HCT116 (cell line): ENCODE results near the gene ABCA9. TPM values are rescaled to one million over a fixed set of nuclear protein-coding genes. Genes with fewer than 3 reads are reported as not detected.

Experiments used
- ATAC-seq: fragments of 200-7000 bp; cut with Tn5 transposase; 2 replicates; pipeline ENCODE4 v1.9.1; 2020; ENCODE audit warnings: mild to moderate bottlenecking, moderate library complexity
- BruUV-seq: library from RNA; stranded (reverse); fragments of 400-500 nt; replicated peaks from 2 replicates; lab custom pipeline; 2021; lab: Mats Ljungman, UMichigan
- CTCF ChIA-PET: fragments of 300-600 bp; sonication (Branson Sonifier 250); formaldehyde crosslinking; loops from one replicate; lab custom pipeline; 2021; ENCODE audit warnings: antibody characterized with exemption; lab: Charles Lee
- POLR2A ChIA-PET: fragments of 300-600, 350-600 bp; sonication (Branson Sonifier 250); formaldehyde crosslinking; loops from one replicate; lab custom pipeline; 2021; ENCODE audit warnings: antibody characterized with exemption; lab: Charles Lee
- RAD21 ChIA-PET, 2 experiments: fragments of 300-600 bp; sonication (Branson Sonifier 250); formaldehyde crosslinking; loops; one replicate each; lab custom pipeline; 2023; ENCODE audit warnings: low total read pairs in 2 of 2; ENCODE audit not compliant: uncharacterized antibody in 2 of 2, unreplicated experiment in 2 of 2, low non-redundant PET in 1 of 2; lab: Charles Lee
- DNase-seq: peaks from one replicate; pipeline ENCODE4 v3.0.0-alpha.2; 2010; ENCODE audit warnings: low read depth, low spot score
- H2AFZ ChIP-seq: fragments of 200-600 bp; shearing (Covaris generic), sonication (generic); 2 replicates; pipeline ENCODE4 v1.6.1; 2017; ENCODE audit warnings: low read depth, mixed run types, mixed read lengths, antibody characterized with exemption, low read length; ENCODE audit not compliant: poor library complexity, severe bottlenecking
- H3K27ac ChIP-seq: 2 replicates; pipeline ENCODE4 v1.5.1; 2012; ENCODE audit warnings: low read depth, low read length
- H3K27me3 ChIP-seq: fragments of 200-600 bp; sonication (generic); 2 replicates; pipeline ENCODE4 v1.6.1; 2016; ENCODE audit warnings: mixed run types, low read length, mixed read lengths; ENCODE audit not compliant: insufficient read depth
- H3K36me3 ChIP-seq, 2 experiments: fragments of 200-500 bp in 1 of 2; fragments of 200-600 bp in 1 of 2; sonication (Bioruptor generic) in 1 of 2; sonication (generic) in 1 of 2; 2 replicates each; pipeline versions ENCODE4 v1.5.1 to v1.6.1; 2014 to 2016; ENCODE audit warnings: low read length in 2 of 2, inconsistent platforms in 1 of 2, mixed read lengths in 1 of 2, mixed run types in 1 of 2; ENCODE audit not compliant: insufficient read depth in 2 of 2, control insufficient read depth in 1 of 2
- H3K4me1 ChIP-seq, 2 experiments: fragments of 200-600 bp in 1 of 2; sonication (generic) in 1 of 2; 2 replicates each; pipeline versions ENCODE4 v1.5.1 to v1.6.1; 2012 to 2017; ENCODE audit warnings: low read length in 2 of 2, inconsistent platforms in 1 of 2, mild to moderate bottlenecking in 1 of 2, mixed read lengths in 1 of 2, mixed run types in 1 of 2, moderate library complexity in 1 of 2; ENCODE audit not compliant: insufficient read depth in 2 of 2, control insufficient read depth in 1 of 2
- H3K4me2 ChIP-seq: fragments of 200-600 bp; sonication (generic); 2 replicates; pipeline ENCODE4 v1.6.1; 2017; ENCODE audit warnings: mixed run types, low read length, mixed read lengths
- H3K4me3 ChIP-seq, 2 experiments: fragments of 200-600 bp in 1 of 2; sonication (generic) in 1 of 2; replicated peaks in 1 of 2; 2 replicates each; pipeline ENCODE4 v1.5.1; 2011 to 2016; ENCODE audit warnings: low read length in 2 of 2, control low read depth in 1 of 2, low read depth in 1 of 2, mild to moderate bottlenecking in 1 of 2, mixed read lengths in 1 of 2, mixed run types in 1 of 2
- H3K79me2 ChIP-seq: fragments of 200-600 bp; sonication (generic); 2 replicates; pipeline ENCODE4 v1.6.1; 2017; ENCODE audit warnings: mild to moderate bottlenecking, mixed run types, low read length, moderate library complexity, mixed read lengths; ENCODE audit not compliant: insufficient read depth
- H3K9ac ChIP-seq: fragments of 200-600 bp; sonication (generic); 2 replicates; pipeline ENCODE4 v1.6.1; 2016; ENCODE audit warnings: low read length, mixed read lengths
- H3K9me2 ChIP-seq: fragments of 200-600 bp; sonication (generic), shearing (Covaris generic); 2 replicates; pipeline ENCODE4 v1.6.1; 2017; ENCODE audit warnings: mixed run types, mild to moderate bottlenecking, moderate library complexity; ENCODE audit not compliant: insufficient read depth
- H3K9me3 ChIP-seq, 2 experiments: fragments of 200-500 bp in 1 of 2; fragments of 200-600 bp in 1 of 2; sonication (Bioruptor generic) in 1 of 2; sonication (generic) in 1 of 2; 2 replicates each; pipeline ENCODE4 v1.6.1; 2014 to 2017; ENCODE audit warnings: low read length in 2 of 2, mixed read lengths in 2 of 2, inconsistent platforms in 1 of 2, low read depth in 1 of 2, mild to moderate bottlenecking in 1 of 2, mixed run types in 1 of 2, moderate library complexity in 1 of 2; ENCODE audit not compliant: control insufficient read depth in 1 of 2, insufficient read depth in 1 of 2
- H4K20me1 ChIP-seq: fragments of 200-600 bp; sonication (generic), shearing (Covaris generic); 2 replicates; pipeline ENCODE4 v1.6.1; 2017; ENCODE audit warnings: mixed run types, mild to moderate bottlenecking, moderate library complexity; ENCODE audit not compliant: insufficient read depth
- CBX3 ChIP-seq: IDR thresholded peaks from 2 replicates; pipeline ENCODE4 v1.6.1; 2012; ENCODE audit warnings: low read depth
- CEBPB ChIP-seq: IDR thresholded peaks from 2 replicates; pipeline ENCODE4 v1.6.1; 2012; ENCODE audit warnings: low read depth
- EZH2 ChIP-seq: fragments of 200-600 bp; sonication (generic); IDR thresholded peaks from 2 replicates; pipeline ENCODE4 v1.6.1; 2017; ENCODE audit warnings: antibody characterized with exemption, mixed run types
- JUND ChIP-seq: IDR thresholded peaks from 2 replicates; pipeline ENCODE4 v1.6.1; 2012
- POLR2A ChIP-seq: IDR thresholded peaks from 2 replicates; pipeline ENCODE4 v1.7.0; 2011; ENCODE audit warnings: borderline replicate concordance; ENCODE audit not compliant: insufficient read depth, insufficient read length; ENCODE audit errors: extremely low read depth
- REST ChIP-seq: IDR thresholded peaks from 2 replicates; pipeline ENCODE4 v1.6.1; 2012; ENCODE audit warnings: low read depth
- SP1 ChIP-seq: IDR thresholded peaks from 2 replicates; pipeline ENCODE4 v1.6.1; 2012; ENCODE audit warnings: low read depth
- TCF7L2 ChIP-seq: IDR thresholded peaks from 2 replicates; pipeline ENCODE4 v1.7.0; 2011; ENCODE audit warnings: borderline replicate concordance, inconsistent platforms; ENCODE audit not compliant: insufficient read depth, insufficient read length; ENCODE audit errors: extremely low read depth
- intact Hi-C: fragments of 100-400 bp; cut with micrococcal nuclease; formaldehyde crosslinking; loops from 2 replicates; pipeline ENCODE4 v1.10.0; 2022
- total RNA-seq: library from RNA; stranded (reverse); gene quantifications from one replicate; pipeline ENCODE4 v1.2.1, GENCODE V29; 2021; ENCODE audit not compliant: unreplicated experiment
- TF ChIP-seq, protein P1 (sequence below): IDR thresholded peaks from 2 replicates; pipeline ENCODE4 v1.6.1; 2012

ABCA9 gene
- total RNA-seq, 1 experiment from 2014 or later = not detected

GRCh38 chr17:69090365-69090764, 29.6 kb upstream of the ABCA9 start:
- POLR2A ChIA-PET = no interaction called here
- H3K9ac ChIP-seq = no peak overlapping the region
- no peaks in the 10 kb centered on the region for H3K27me3 ChIP-seq
- no peak for DNase-seq
- H3K4me2 ChIP-seq = no peak overlapping the region
- intact Hi-C loops = no loop called here
- BruUV-seq = no TSS peak
- no peak overlapping the region for H2AFZ ChIP-seq
- H3K4me3 ChIP-seq = no peak overlapping the region
- no peaks in the 10 kb centered on the region for H3K36me3 ChIP-seq
- no peaks in the 10 kb centered on the region for H4K20me1 ChIP-seq
- H3K9me3 ChIP-seq = no peaks in the 10 kb centered on the region
- no peak for ATAC-seq
- H3K79me2 ChIP-seq = no peaks in the 10 kb centered on the region
- no peaks in the 10 kb centered on the region for H3K9me2 ChIP-seq
- H3K27ac ChIP-seq = no peak overlapping the region
- CTCF ChIA-PET = no interaction called here
- RAD21 ChIA-PET = no interaction called here
- TF ChIP-seq, protein P1, sequence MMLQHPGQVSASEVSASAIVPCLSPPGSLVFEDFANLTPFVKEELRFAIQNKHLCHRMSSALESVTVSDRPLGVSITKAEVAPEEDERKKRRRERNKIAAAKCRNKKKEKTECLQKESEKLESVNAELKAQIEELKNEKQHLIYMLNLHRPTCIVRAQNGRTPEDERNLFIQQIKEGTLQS = no peak
- TF ChIP-seq SP1 (no peak), CEBPB (no peak), POLR2A (no peak), CBX3 (no peak)
- TF ChIP-seq, all 23 proteins: peak for 0
- H3K4me1 ChIP-seq = no peaks in the 10 kb centered on the region

DNA sequence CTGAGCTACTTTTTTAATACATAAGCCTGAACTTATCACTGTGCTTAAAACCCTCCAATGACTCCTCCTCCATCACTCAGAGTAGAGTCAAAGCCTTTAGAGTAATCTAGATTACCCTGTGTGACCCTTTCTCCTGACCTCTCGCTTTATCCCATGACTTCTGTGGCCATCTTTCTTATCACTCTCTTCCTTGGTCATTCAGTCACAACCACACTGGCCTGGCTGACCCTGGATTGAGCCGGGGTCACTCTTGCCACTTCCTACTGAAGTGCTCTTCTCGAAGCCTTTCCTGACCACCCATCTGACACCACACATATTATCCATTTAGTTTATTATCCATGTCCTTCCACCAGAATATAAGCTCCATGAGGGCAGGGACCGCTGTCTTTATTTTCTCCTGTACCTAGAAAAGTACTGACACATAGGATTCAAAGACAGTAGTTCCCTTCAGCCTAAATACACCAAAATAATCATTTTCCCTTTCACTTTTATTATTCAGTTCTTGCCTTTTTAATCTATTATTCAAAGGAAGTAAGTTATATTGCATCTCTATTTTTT, 28.0 kb upstream of the ABCA9 start:
- ChIA-PET POLR2A (no interaction called here), RAD21 (no interaction called here), CTCF (interaction anchor here (0.5 kb wide), 1 partner anchor 138 kb away, joined by 3 read pairs; no protein-coding TSS in a partner anchor)
- H3K9ac ChIP-seq = no peak overlapping the region
- no peak for TF ChIP-seq CEBPB
- no peak for TF ChIP-seq REST
- no peak for TF ChIP-seq TCF7L2
- no peak for TF ChIP-seq EZH2
- no peak for TF ChIP-seq JUND
- no peak for TF ChIP-seq CBX3
- H3K9me3 ChIP-seq = no peaks in the 10 kb centered on the region
- no peaks in the 10 kb centered on the region for H3K36me3 ChIP-seq
- no peaks in the 10 kb centered on the region for H4K20me1 ChIP-seq
- no peaks in the 10 kb centered on the region for H3K9me2 ChIP-seq
- BruUV-seq = no TSS peak
- no peak overlapping the region for H3K27ac ChIP-seq
- no peaks in the 10 kb centered on the region for H3K27me3 ChIP-seq
- no peak overlapping the region for H3K4me3 ChIP-seq
- H3K4me1 ChIP-seq = no peaks in the 10 kb centered on the region; a peak in 1 of 4 replicates
- ATAC-seq = no peak
- H3K79me2 ChIP-seq = no peaks in the 10 kb centered on the region
- DNase-seq = no peak
- intact Hi-C loops = no loop called here
- no peak overlapping the region for H2AFZ ChIP-seq
- H3K4me2 ChIP-seq = no peak overlapping the region
